Activated CD8-positive, alpha-beta memory T cell treated with anti-CD3 and anti-CD28 coated beads for 36 hours (primary cell): ENCODE results near the gene TBCD. TPM values are rescaled to one million over a fixed set of nuclear protein-coding genes. Genes with fewer than 3 reads are reported as not detected.

Source experiments
- CTCF ChIA-PET: fragments of 350-600 bp; sonication (Branson Sonifier 250); formaldehyde crosslinking; loops from one replicate; lab custom pipeline; 2021; ENCODE audit warnings: antibody characterized with exemption; lab: Charles Lee
- POLR2A ChIA-PET: fragments of 350-600 bp; sonication (Branson Sonifier 250); formaldehyde crosslinking; loops from one replicate; lab custom pipeline; 2021; ENCODE audit warnings: antibody characterized with exemption; lab: Charles Lee
- total RNA-seq, 2 experiments: library from RNA; stranded (reverse); gene quantifications; one replicate each; pipeline ENCODE4 v1.2.3, GENCODE V29; 2021

The TBCD gene
- total RNA-seq, result 10 to 100 TPM; 82.7 to 84.2 TPM

DNA sequence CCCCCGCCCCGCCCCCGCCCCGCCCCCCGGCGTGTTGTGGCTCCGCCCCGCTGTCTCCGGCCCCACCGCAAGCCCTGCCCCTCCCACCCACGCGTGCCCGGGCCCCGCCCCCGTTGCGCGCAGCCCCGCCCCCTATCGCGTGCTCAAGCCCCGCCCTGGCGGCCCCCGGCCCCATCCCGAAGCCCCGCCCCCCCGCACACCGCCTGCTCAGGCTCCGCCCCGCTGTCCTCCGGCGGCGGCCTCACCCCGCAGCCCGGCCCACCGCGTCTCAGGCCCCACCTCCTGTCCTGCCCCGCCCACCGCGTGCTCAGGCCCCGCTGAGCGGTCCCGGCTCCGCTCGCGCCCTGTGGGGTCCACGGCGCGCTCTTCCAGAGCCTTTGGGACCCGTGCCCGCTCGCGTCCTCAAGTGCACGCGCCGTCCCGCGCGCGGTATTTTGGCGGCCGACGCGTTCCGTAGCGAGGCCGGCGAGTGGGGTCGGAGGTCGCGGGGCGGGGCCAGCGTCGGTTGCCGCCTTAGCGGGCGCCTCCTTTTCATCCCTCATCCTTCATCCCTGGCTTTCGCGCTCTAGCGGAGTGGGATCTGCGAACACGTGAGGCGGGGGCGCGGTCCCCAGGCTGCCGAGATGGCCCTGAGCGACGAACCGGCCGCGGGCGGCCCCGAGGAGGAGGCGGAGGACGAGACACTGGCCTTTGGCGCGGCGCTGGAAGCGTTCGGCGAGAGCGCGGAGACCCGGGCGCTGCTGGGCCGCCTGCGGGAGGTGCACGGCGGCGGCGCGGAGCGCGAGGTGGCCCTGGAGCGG is at the start of gene TBCD:
TSS of gene TBCD (plus strand) at position 495 of the 800 bp plus-strand sequence. CDS start at position 624, 129 bp downstream.
- ChIA-PET CTCF (no interaction called here), POLR2A (no interaction called here)

DNA sequence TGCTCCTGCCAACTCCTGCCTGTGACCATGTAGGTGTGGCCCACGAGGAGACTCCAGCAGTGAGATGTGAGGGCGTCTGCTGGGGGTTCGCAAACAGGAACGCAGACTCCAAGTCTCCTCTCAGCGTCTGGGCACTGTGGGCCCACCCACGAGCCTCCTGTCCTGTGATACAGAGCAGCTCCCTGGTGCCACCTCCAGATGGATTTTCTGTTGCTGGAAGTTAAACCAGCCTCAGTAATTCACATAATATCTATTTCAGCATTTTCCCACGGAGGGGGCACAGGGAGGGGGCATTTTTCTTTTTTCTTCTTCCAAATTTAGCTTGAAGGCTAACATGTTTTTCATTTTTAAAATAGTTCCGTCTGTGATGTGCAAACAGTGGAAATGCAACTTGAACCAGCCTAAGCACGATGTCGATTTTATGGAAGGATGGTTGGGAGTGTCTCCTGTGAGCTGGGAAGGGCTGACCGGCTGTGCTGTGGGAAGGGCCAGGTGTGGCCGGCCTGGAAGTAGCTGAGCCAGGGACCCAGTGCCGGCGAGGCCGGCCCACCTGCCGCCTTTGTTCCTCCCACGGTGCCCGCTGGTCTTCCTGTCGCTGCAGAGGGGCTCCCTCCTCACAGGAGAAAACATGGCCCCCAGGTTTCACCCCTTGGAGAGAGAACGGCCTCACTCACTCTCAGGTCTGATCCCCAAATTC is 49.5 kb upstream of the TBCD start:
- ChIA-PET POLR2A (no interaction called here), CTCF (no interaction called here)

DNA sequence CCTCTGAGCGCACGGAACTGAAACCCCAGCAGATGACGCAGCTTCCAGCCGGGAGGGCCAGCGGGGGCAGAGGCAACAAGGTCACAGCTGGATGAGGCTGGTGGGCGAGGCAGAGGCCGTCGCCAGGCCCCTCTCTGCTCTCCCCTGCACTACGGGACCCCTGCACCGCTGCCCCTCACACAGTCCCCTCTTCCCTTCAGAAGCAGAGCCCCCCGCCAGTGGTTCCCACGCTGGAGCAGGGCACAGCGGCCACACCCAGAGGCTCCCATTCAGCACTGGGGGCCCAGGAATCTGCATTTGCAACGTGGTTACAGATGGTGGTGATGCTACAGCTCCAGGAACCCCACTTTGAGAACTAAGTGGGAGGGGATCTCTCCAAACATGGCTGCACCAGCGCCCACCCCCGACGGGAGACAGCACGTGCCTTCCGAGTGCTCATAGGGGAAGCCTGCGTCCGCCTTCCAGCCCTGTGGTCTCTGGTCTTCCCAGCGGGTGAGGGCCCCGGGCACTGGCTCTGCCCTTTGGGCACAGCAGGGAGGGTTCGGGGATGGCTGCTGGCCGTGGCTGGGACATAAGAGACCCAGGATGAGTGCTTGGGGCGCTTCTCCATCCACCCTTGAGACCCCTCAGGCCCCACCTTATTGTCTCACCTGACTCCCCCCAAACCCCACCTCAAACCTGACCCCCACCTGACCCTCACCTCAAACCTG is 48.7 kb upstream of the TBCD start:
- ChIA-PET POLR2A (no interaction called here), CTCF (no interaction called here)

DNA sequence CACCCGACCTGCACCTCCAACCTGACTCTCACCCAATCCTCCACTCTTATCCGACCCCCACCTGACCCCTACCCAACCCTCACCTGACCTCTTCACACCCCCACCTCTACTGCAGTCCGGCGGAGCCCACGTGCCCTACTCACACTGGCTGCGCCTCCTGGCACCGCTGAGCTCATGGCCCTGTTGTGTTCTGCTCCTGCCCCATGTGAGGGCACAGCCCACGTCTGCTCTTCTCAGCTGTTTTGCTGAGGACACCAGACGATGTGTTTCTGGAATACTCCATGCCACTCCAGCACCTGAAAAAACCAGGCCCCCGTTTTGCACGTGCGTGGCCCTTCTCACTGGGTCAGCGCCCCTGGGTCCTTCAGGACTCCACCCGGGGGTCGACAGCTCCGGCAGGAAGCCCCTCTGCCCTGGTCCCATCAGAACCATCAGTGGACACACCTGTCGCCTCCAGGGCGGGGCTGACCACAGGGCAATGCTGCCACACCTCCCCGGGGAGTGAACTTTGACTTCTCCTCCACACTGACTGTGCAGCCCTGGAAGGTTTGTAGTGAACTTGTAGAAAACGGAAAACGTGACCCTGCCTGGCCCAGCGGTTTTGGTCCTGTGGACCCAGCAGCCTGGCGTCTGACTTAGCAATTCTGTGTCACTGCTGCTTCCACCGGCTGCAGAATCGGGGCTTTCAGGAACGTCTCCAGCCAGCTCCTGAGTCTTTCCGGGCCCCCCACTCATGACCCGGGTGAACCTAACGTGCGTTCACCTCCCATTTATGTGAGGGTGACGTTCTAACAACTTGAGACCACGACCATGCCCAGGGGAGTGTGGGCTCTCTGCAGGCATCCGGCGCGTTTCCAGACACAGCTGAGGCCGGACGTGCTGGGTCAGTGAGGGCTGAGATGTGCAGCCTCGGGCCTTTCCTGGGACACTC is 47.7 kb upstream of the TBCD start:
- ChIA-PET CTCF (no interaction called here), POLR2A (no interaction called here)

DNA sequence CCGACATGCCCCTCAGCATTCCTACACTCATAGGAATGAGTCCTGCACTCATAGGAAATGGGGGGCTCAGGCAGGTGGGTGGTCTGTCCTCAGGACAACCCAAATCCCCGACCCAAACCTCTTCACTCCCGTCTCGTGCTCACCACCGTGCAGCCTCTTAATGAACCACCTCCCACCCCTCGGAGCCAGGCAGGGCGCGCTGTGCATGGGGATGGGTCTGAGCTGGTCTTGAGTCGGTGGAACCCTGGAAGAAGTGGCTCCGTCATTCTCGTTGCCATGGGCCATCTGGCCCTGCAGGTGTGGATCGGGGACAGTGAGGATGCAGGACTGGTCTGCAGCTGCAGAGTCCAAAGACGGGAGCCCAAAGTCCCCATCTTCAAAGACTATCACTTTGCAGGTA is 47.0 kb upstream of the TBCD start:
- ChIA-PET POLR2A (no interaction called here), CTCF (no interaction called here)

DNA sequence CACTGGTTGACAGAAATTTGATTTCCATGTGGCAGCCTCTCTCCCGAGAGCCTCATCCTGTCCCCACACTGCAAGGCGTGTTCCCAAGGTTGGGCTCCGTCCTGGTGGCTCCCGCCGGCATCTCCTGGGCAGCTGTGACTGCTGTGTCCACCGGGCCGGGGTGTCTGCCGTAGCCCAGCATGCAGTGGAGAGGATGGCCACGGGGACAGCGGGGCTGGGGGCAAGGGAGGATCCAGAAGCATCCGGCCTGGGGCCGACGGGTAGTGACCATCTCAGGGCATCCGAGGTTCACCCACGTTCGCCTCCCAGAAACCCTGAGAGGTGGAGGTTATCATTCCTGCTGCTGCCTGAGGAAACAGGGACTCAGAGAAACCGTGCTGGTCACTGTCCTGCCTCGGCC is 46.1 kb upstream of the TBCD start:
- CTCF ChIA-PET, result no interaction called here
- POLR2A ChIA-PET, result no interaction called here

DNA sequence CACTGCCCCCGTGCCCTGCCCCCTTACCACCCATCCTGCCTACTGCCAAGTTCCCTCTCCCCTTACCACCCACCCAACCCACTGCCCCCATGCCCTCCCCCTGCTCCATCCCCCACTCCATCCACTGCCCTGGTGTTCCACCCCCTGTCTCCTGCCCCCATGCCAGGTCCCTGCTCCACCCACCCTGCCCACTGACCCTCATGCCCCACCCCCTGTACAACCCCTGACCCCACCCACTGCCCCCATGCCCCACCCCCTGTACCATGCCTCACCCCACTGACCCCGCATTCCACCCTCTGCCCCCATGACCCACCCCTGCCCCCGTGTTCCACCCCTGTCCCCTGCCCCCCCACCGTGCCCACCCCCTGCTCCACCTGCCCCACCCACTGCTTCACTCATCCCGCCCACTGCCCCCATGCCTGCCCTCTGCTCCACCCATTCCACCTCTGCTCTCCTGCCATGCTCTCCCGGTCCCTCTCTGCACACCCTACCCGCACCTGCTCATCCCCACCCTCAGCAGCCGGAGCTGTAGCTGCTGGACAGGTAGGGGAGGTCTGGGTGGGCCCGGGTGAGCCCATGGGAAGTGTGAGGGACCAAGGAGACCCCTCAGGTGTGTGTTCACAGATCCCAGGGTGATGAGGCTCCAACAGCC is 42.7 kb upstream of the TBCD start:
- POLR2A ChIA-PET, result no interaction called here

DNA sequence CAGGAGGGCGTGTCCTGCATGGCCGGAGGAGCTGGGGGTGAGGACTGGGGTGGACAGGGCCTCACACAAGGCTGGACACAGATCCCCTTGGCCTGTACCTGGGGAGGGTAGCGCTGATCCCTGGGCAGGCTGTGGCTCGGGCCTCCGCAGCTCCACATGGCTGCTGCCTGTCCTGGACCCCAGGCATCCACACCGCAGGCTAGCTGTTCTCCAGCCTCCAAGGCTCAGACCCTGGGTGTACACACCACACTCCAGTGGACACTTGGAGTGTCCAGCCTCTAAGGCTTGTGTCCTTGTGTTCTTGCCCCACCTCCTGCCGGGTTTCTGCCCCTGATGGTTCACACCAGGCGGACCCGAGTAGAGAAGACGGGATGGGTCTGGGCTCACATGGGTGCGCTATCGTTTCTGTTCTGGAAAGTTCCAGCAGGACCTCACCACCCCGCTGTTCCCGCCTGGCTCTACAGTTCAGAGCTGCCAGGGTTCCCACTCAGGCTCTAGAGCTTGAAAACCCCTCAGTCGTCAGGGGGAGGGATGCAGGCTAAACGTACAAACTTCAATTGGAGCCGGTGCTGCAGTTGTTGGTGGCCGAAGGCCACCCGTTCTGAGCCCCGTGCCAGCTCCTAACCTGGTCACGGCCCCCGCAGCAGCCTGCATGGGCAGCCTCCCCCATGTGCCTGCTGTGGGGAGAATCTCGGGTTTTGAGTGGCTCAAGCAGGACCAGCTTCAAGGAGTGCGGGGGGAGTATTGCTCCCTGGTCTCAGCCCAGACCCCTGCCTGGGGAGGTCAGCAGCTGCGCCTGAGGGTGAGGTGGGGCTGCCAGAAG is 42.0 kb upstream of the TBCD start:
- CTCF ChIA-PET, result no interaction called here

More for the DNA sequence above, 42.7 kb upstream of the TBCD start:
- CTCF ChIA-PET, result no interaction called here

DNA sequence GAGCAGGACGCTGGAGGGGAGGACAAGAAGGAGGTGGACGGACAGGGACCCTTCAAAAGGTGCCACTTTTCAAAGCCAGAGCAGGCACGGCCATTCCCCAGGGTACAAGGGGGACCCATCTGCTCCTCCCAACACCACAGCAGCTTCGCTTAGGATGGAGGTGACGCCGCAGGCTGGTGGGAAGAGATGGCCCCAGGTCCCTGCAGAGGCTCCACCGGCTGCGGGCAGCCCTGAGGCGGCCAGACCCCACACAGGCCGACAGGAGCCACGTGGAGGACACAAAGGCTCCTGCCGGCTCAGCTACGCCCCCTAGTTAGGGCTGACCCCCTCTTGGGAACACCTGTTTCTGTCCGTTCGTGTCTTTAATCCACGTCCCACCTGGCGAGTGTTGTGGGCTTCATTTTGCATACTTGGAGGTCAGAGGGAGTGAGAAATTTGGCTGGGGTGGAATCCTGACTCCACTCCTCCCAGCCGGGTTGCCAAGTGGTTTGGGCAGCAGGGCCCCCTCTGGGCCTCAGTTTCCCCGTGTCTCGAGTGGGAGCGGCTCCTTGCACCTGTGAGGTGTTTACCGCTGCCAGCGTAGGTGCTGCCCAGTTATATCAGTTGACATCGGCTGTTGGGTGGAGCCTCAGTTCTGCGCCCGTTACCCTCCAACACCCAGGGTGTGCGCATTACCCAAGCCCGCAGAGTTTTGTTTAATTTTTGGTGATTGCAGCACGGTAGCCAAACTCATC is 41.2 kb upstream of the TBCD start:
- POLR2A ChIA-PET, result no interaction called here
- CTCF ChIA-PET, result no interaction called here

More for the DNA sequence above, 42.0 kb upstream of the TBCD start:
- POLR2A ChIA-PET, result no interaction called here

DNA sequence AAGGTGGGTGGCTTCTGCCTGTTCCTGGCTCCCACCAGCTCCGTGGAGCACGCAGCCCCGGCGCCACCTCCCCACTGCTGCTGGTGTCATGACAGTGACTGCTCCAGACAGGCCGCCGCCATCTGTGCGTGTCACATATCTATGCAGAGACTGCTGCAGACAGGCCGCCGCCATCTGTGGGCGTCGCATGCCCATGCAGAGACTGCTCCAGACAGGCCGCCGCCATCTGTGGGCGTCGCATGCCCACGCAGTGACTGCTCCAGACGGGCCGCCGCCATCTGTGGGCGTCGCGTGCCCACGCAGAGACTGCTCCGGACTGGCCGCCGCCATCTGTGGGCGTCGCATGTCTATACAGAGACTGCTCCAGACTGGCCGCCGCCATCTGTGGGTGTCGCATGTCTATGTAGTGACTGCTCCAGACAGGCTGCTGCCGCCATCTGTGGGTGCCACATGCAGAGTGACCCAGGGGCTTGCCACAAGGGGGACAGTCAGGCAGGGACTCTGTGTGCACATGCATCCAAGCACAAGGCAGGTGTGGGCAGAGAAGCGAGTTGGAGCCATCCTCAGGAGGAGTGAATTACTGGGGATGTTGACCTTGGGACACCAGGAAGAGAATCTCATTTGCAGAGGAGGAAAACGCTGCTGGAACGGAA is 38.7 kb upstream of the TBCD start:
- ChIA-PET CTCF (interaction anchor here (0.9 to 1.4 kb wide), 2 partner anchors 26 to 63 kb away, joined by 3 read pairs; no protein-coding TSS in a partner anchor), POLR2A (no interaction called here)

DNA sequence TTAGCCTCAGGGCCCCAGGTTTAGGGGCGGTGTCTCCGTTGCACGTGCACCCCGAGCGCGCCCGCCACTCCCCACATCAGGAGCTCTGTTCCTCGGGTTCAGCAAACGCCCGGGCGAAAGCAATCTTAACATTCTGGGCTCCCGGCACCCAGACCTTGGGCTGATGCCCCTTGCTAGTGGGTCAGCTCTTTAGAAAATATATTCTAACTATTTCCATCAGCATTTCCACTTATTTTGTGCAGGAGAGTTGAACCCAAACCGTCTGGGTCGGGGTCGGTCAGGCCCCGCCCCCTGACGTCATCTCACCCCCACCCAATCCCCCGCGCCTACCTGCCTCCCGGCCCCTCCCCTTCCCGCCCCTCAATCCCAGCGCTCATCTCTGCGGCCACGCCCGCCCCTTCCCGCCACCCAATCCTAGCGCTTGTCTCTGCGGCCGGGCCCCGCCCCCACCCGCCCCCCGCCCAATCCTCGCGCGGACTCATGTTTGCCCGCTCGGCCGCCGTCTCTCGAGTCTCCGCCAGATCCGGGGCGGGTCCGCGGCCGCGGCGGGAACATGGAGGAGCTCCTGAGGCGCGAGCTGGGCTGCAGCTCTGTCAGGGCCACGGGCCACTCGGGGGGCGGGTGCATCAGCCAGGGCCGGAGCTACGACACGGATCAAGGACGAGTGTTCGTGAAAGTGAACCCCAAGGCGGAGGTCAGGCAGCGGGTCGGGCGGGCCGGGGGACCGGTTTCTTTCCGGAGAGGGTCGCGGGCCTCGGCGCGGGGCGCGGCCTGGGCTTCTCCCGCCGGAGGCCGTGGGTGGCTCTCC is 35.5 kb upstream of the TBCD start, which contains the start of gene FN3KRP:
TSS of gene FN3KRP (plus strand) at position 504 of the 808 bp plus-strand sequence. CDS start at position 554, 50 bp downstream.
- ChIA-PET CTCF (interaction anchor here (1.0 to 1.6 kb wide), 3 partner anchors 48 to 65 kb away, joined by 3 to 5 read pairs (median 3); no protein-coding TSS in a partner anchor), POLR2A (interaction anchor here (0.6 to 1.0 kb wide), 2 partner anchors 346 to 424 kb away, joined by 3 read pairs; no protein-coding TSS in a partner anchor)

DNA sequence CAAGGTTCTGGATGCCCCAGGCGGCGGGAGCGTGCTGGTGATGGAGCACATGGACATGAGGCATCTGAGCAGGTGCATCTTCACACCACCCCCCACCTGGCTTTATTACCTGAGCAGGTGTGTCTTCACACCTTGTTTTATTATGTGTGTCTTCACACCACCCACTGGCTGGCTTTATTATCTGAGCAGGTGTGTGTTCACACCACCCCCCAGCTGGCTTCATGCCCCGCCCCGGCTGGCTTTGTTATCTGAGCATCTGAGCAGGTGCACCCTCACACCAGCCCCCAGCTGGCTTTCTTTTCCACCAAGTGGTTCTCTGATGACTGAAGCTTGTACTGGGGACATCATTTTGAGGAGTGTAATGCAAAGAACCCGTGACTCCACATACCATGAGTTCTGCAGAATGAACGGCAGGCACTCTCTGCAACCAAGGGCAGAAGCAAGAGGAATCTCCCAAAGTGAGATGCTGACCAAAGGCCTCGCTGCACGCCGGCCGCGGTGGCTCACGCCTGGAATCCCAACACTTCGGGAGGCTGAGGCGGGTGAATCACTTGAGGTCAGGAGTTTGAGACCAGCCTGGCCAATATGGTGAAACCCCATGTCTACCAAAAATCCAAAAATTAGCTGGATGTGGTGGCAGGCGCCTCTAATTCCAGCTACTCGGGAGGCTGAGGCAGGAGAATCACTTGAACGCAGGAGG is 32.7 kb upstream of the TBCD start:
- POLR2A ChIA-PET, result no interaction called here
- CTCF ChIA-PET, result no interaction called here

DNA sequence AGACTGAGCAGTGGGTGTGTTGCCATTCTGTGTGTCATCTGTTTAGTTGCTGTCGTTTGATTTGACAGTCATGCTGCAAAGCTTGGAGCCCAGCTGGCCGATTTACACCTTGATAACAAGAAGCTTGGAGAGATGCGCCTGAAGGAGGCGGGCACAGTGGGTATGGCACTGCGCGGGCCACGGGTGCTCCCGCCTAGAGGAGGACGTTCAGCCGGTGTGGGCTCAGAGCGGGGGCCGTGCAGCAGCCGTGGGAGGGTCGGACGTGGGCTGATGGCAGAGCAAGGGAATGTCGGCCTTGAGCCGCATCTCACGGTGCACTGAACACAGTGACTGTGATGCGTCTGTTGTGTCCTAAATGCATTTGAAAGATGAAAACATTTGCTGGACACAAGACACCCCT is 31.7 kb upstream of the TBCD start:
- ChIA-PET POLR2A (no interaction called here), CTCF (no interaction called here)

DNA sequence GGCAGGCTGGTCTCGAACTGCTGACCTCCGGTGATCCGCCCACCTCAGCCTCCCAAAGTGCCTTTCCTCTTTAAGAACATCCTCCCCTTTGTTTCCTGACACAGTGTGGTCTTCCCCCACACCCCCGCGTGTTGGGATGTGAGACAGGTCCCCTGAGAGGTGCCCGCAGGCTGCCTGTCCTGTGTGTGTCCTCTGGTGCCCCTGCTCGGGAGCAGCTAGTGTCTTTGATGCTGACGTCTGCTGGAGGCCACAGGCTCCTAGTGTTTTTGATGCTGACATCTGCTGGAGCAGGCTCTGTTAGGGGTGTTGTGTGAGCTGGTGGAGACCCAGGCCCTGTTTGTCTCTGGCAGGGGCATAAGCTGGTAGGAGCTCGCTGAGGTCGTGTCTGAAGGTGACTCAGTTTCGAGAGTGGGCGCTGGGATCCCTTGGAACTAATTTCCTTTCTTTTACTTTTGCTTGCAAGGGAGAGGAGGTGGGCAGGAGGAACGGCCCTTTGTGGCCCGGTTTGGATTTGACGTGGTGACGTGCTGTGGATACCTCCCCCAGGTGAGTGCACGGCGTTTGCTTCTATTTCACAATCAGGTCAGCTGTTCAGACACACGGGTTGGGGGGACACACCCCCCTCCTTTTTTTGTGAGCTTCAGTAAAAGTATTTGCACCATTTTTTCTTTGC is 29.4 kb upstream of the TBCD start:
- CTCF ChIA-PET, result no interaction called here
- POLR2A ChIA-PET, result no interaction called here
